Hepatocyte (in vitro differentiated cells): ENCODE data around the gene C17orf100. TPM values are rescaled to one million over a fixed set of nuclear protein-coding genes. Genes with fewer than 3 reads are reported as not detected.

Experiments used
- DNase-seq: peaks from one replicate; pipeline ENCODE4 v3.0.0-alpha.2; 2016; ENCODE audit warnings: low spot score
- H2AFZ ChIP-seq: fragments of 200-600 bp; sonication (generic); 2 replicates; pipeline ENCODE4 v1.6.0; 2016; ENCODE audit warnings: antibody characterized with exemption, mild to moderate bottlenecking
- H3K27ac ChIP-seq: fragments of 200-600 bp; sonication (generic); 2 replicates; pipeline ENCODE4 v1.5.1; 2016; ENCODE audit warnings: mild to moderate bottlenecking
- H3K27me3 ChIP-seq: fragments of 200-600 bp; sonication (generic); 2 replicates; pipeline ENCODE4 v1.6.1; 2016
- H3K36me3 ChIP-seq: fragments of 200-600 bp; sonication (generic); replicated peaks from 2 replicates; pipeline ENCODE4 v1.5.1; 2016; ENCODE audit warnings: low read depth; ENCODE audit not compliant: insufficient read depth
- H3K4me1 ChIP-seq: fragments of 200-600 bp; sonication (generic); 2 replicates; pipeline ENCODE4 v1.5.1; 2016; ENCODE audit warnings: mild to moderate bottlenecking, moderate library complexity; ENCODE audit not compliant: insufficient read depth
- H3K4me2 ChIP-seq: fragments of 200-600 bp; sonication (generic); 2 replicates; pipeline ENCODE4 v1.6.0; 2016
- H3K4me3 ChIP-seq: fragments of 200-600 bp; sonication (generic); 2 replicates; pipeline ENCODE4 v1.5.1; 2016; ENCODE audit warnings: mild to moderate bottlenecking
- H3K79me2 ChIP-seq: fragments of 200-600 bp; sonication (generic); 2 replicates; pipeline ENCODE4 v1.6.0; 2017; ENCODE audit warnings: mild to moderate bottlenecking
- H3K9me2 ChIP-seq: fragments of 200-600 bp; sonication (generic); replicated peaks from 2 replicates; pipeline ENCODE4 v1.6.0; 2017; ENCODE audit warnings: mild to moderate bottlenecking; ENCODE audit not compliant: insufficient read depth
- H3K9me3 ChIP-seq: fragments of 200-600 bp; sonication (generic); 2 replicates; pipeline ENCODE4 v1.5.1; 2016; ENCODE audit warnings: low read depth, mild to moderate bottlenecking
- H4K20me1 ChIP-seq: fragments of 200-600 bp; sonication (generic); 2 replicates; pipeline ENCODE4 v1.6.0; 2016; ENCODE audit warnings: mild to moderate bottlenecking; ENCODE audit not compliant: insufficient read depth, poor library complexity, severe bottlenecking
- CTCF ChIP-seq: fragments of 200-600 bp; sonication (generic); IDR thresholded peaks from 2 replicates; pipeline ENCODE4 v1.5.1; 2016; ENCODE audit warnings: antibody characterized with exemption, mild to moderate bottlenecking; ENCODE audit not compliant: poor library complexity
- EZH2 ChIP-seq: fragments of 200-600 bp; sonication (generic); IDR thresholded peaks from 2 replicates; pipeline ENCODE4 v1.6.1; 2016; ENCODE audit warnings: antibody characterized with exemption, mild to moderate bottlenecking, borderline replicate concordance
- EZH2phosphoT487 ChIP-seq: fragments of 200-600 bp; sonication (generic); IDR thresholded peaks from one replicate; pipeline ENCODE4 v1.6.1; 2018; ENCODE audit warnings: antibody characterized with exemption, mild to moderate bottlenecking, low read depth, moderate library complexity; ENCODE audit not compliant: unreplicated experiment, severe bottlenecking
- WGBS: methylation state at CpG from one replicate; pipeline ENCODE4 v1.1.6; 2016; ENCODE audit warnings: low lambda C conversion rate; ENCODE audit errors: missing lambda C conversion rate; 5-methylcytosine and 5-hydroxymethylcytosine counted together
- polyA plus RNA-seq: library from polyadenylated mRNA; unstranded; fragments of >200 nt; fragmentation: Nextera tagmentation; extraction: Ambion mirVana; gene quantifications from 2 replicates; pipeline ENCODE4 v1.2.1, GENCODE V29; 2016
- total RNA-seq: library from RNA; depleted of rRNA; stranded (reverse); fragments of >200 nt; gene quantifications from 2 replicates; pipeline ENCODE4 v1.2.3, GENCODE V29; 2014

C17orf100 gene
- total and polyA plus RNA-seq, 2 experiments from 2014 or later, result 4.5 to 5.5 TPM

- H4K20me1 ChIP-seq, result no peaks in the 10 kb centered on the region
- H3K79me2 ChIP-seq, result no peaks in the 10 kb centered on the region
- no peaks in the 10 kb centered on the region for H3K27me3 ChIP-seq
- H3K4me1 ChIP-seq, result peaks cover 14% of the 10 kb centered on the region
- no peak overlapping the region for H3K4me3 ChIP-seq
- no peak overlapping the region for H3K27ac ChIP-seq
- H3K36me3 ChIP-seq, result no peaks in the 10 kb centered on the region
- no peaks in the 10 kb centered on the region for H3K9me2 ChIP-seq
- H3K9me3 ChIP-seq, result no peaks in the 10 kb centered on the region
- H2AFZ ChIP-seq, result no peak overlapping the region
- DNase-seq, result no peak
- H3K4me2 ChIP-seq, result no peak overlapping the region
- WGBS, result 85% methylated on average over 6 of the region's 6 CpGs
- TF ChIP-seq EZH2 (no peak), EZH2phosphoT487 (no peak), CTCF (no peak)
These were observed 27.7 kb downstream of the C17orf100 start for GRCh38 chr17:6679241-6679640.

GRCh38 chr17:6681176-6681575 is 29.6 kb downstream of the C17orf100 start:
- Histone ChIP-seq H3K9me2 (no peaks in the 10 kb centered on the region), H3K27me3 (no peaks in the 10 kb centered on the region), H3K79me2 (no peaks in the 10 kb centered on the region), H3K36me3 (no peaks in the 10 kb centered on the region), H3K4me2 (no peak overlapping the region), H3K27ac (no peak overlapping the region), H4K20me1 (no peaks in the 10 kb centered on the region), H3K9me3 (no peaks in the 10 kb centered on the region), H3K4me3 (no peak overlapping the region), H2AFZ (no peak overlapping the region), H3K4me1 (peaks cover 14% of the 10 kb centered on the region)
- no peak for DNase-seq
- no peak for TF ChIP-seq EZH2phosphoT487
- no peak for TF ChIP-seq EZH2
- TF ChIP-seq CTCF, result no peak
- 59% methylated on average over 4 of the region's 4 CpGs for WGBS

- no peak for TF ChIP-seq EZH2
- TF ChIP-seq EZH2phosphoT487, result no peak
- TF ChIP-seq CTCF, result no peak
- Histone ChIP-seq H3K36me3 (no peaks in the 10 kb centered on the region), H3K27me3 (no peaks in the 10 kb centered on the region), H3K9me2 (no peaks in the 10 kb centered on the region), H2AFZ (no peak overlapping the region), H4K20me1 (no peaks in the 10 kb centered on the region), H3K4me1 (peaks cover 12% of the 10 kb centered on the region), H3K27ac (no peak overlapping the region), H3K9me3 (no peaks in the 10 kb centered on the region), H3K4me3 (no peak overlapping the region), H3K79me2 (no peaks in the 10 kb centered on the region), H3K4me2 (no peak overlapping the region)
- 81% methylated on average over 5 of the region's 5 CpGs for WGBS
- DNase-seq, result no peak
These were observed 30.1 kb downstream of the C17orf100 start for GRCh38 chr17:6681671-6682070.

GRCh38 chr17:6682339-6682738 is 30.8 kb downstream of the C17orf100 start:
- no peak overlapping the region for H3K27ac ChIP-seq

More at GRCh38 chr17:6682339-6682738, 30.8 kb downstream of the C17orf100 start:
- H3K79me2 ChIP-seq, result no peaks in the 10 kb centered on the region
- no peak for TF ChIP-seq EZH2phosphoT487
- TF ChIP-seq EZH2, result no peak
- no peak for TF ChIP-seq CTCF
- no peaks in the 10 kb centered on the region for H4K20me1 ChIP-seq
- no peak for DNase-seq
- H3K4me3 ChIP-seq, result no peak overlapping the region
- H3K9me3 ChIP-seq, result no peaks in the 10 kb centered on the region
- no peaks in the 10 kb centered on the region for H3K27me3 ChIP-seq
- H3K36me3 ChIP-seq, result no peaks in the 10 kb centered on the region
- 94% methylated on average over 4 of the region's 4 CpGs for WGBS
- H2AFZ ChIP-seq, result no peak overlapping the region
- no peak overlapping the region for H3K4me2 ChIP-seq
- peaks cover 5% of the 10 kb centered on the region for H3K4me1 ChIP-seq
- H3K9me2 ChIP-seq, result no peaks in the 10 kb centered on the region
